ENCODE data around the gene ABHD17B.

ABHD17B gene

DNA sequence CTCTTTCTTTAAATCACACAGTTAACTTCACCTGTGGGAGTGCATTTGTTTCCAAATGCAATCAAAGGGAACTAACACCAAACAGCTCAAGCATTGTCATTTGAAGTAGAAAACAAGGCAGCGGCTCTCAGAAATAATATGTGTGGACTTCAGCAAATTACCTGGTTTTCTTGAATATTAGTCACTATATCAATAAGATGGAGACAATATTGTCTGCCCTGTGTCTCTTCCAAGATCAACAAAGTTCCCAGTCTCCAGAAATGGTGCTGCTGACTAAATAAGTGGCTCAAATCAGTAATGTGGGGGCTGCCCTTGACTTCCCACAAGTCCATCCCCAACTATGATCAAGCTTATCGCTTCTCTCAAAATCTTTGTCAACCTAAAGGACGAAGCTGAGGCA is 89.6 kb downstream of the ABHD17B start:
- no peaks in the 10 kb centered on the region for H3K27me3 ChIP-seq (ENCODE audit: insufficient read depth, insufficient read length)

GRCh38 chr9:71820403-71820921 is 90.5 kb downstream of the ABHD17B start:
- DNase-seq (ENCODE audit: low read depth, low spot score): no peak
- TF ChIP-seq YY1 (IDR thresholded peaks at IDR 0.05; ENCODE audit: insufficient read depth, insufficient read length) (no peak), ZNF274 (IDR thresholded peaks at IDR 0.05; ENCODE audit: low read depth, low read length) (no peak), SUZ12 (IDR thresholded peaks at IDR 0.05; ENCODE audit: extremely low read depth, insufficient read depth, insufficient read length) (no peak)
- no peaks in the 10 kb centered on the region for H3K4me1 ChIP-seq (ENCODE audit: insufficient read depth, insufficient read length)
- H3K36me3 ChIP-seq (ENCODE audit: insufficient read depth, insufficient read length, low read length): no peaks in the 10 kb centered on the region
- H3K9me3 ChIP-seq (ENCODE audit: insufficient read depth, low read length): no peaks in the 10 kb centered on the region
- H3K9ac ChIP-seq (ENCODE audit: insufficient read length, low read depth): no peak overlapping the region
- H3K27me3 ChIP-seq (ENCODE audit: insufficient read depth, insufficient read length): no peaks in the 10 kb centered on the region
- H3K4me3 ChIP-seq (ENCODE audit: insufficient read length, low read depth): no peak overlapping the region

More for the DNA sequence above, 89.6 kb downstream of the ABHD17B start:
- H3K36me3 ChIP-seq (ENCODE audit: insufficient read depth, insufficient read length, low read length): no peaks in the 10 kb centered on the region
- no peak for TF ChIP-seq YY1 (IDR thresholded peaks at IDR 0.05; ENCODE audit: insufficient read depth, insufficient read length)
- TF ChIP-seq ZNF274 (IDR thresholded peaks at IDR 0.05; ENCODE audit: low read depth, low read length): no peak
- TF ChIP-seq SUZ12 (IDR thresholded peaks at IDR 0.05; ENCODE audit: extremely low read depth, insufficient read depth, insufficient read length): no peak
- no peaks in the 10 kb centered on the region for H3K4me1 ChIP-seq (ENCODE audit: insufficient read depth, insufficient read length)
- no peak overlapping the region for H3K9ac ChIP-seq (ENCODE audit: insufficient read length, low read depth)
- no peak overlapping the region for H3K4me3 ChIP-seq (ENCODE audit: insufficient read length, low read depth)
- no peaks in the 10 kb centered on the region for H3K9me3 ChIP-seq (ENCODE audit: insufficient read depth, low read length)
- DNase-seq (ENCODE audit: low read depth, low spot score): no peak

DNA sequence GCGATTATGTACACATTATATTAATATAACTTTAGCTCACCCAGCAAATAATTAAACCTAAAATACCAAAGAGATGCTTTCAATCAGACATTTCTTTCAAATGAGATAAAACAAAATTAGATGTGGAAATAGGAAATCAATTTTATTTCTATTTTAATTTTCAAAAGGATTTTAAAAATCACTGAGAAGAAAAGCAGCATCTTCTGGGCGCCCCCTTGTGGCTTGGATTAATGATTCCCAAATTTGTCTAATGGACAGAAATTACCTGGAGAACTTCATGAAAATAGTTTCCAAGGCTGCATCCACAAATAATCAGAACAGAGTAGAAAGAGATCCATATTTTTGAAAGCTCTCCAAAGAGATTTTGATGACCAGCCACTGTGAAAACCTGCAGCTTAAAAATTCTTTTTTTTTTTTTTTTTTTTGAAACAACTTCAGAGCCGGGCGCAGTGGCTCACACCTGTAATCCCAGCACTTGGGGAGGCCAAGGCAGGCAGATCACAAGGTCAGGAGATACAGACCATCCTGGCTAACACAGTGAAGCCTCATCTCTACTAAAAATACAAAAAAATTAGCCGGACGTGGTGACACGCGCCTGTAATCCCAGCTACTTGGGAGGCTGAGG is 91.8 kb downstream of the ABHD17B start:
- H3K4me1 ChIP-seq (ENCODE audit: insufficient read depth, insufficient read length): no peaks in the 10 kb centered on the region
- H3K9ac ChIP-seq (ENCODE audit: insufficient read length, low read depth): no peak overlapping the region
- no peaks in the 10 kb centered on the region for H3K27me3 ChIP-seq (ENCODE audit: insufficient read depth, insufficient read length)
- no peak overlapping the region for H3K4me3 ChIP-seq (ENCODE audit: insufficient read length, low read depth)
- H3K36me3 ChIP-seq (ENCODE audit: insufficient read depth, insufficient read length, low read length): no peaks in the 10 kb centered on the region
- DNase-seq (ENCODE audit: low read depth, low spot score): no peak
- no peak for TF ChIP-seq ZNF274 (IDR thresholded peaks at IDR 0.05; ENCODE audit: low read depth, low read length)
- H3K9me3 ChIP-seq (ENCODE audit: insufficient read depth, low read length): no peaks in the 10 kb centered on the region

DNA sequence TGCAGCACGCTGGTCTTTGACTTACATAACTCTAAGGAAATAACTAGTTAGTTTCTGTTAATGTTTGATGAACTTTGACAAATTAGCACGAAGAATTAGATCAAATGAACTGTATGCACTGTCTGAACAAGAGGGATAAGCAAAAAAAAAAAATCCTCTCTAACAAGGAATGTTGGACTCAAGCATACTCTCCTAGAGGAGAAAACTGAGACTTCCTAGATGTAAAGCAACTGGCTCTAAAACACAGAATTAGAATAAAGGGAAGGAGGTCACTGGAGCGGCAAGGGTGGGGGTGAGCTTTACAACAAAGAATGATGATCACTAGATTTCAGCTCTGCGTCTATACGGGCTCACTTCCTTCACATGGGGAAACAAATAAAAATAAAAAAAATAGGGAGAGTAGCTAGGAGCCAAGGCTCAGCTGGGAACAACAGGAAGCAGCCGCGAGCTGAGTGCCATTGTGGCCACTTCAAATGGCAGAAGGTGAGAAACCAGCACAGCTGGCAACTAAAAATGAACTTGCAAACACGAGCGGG is 94.0 kb downstream of the ABHD17B start:
- no peak for TF ChIP-seq SUZ12 (IDR thresholded peaks at IDR 0.05; ENCODE audit: extremely low read depth, insufficient read depth, insufficient read length)
- TF ChIP-seq ZNF274 (IDR thresholded peaks at IDR 0.05; ENCODE audit: low read depth, low read length): no peak
- TF ChIP-seq YY1 (IDR thresholded peaks at IDR 0.05; ENCODE audit: insufficient read depth, insufficient read length): no peak
- Histone ChIP-seq H3K4me1 (ENCODE audit: insufficient read depth, insufficient read length) (no peaks in the 10 kb centered on the region), H3K9ac (ENCODE audit: insufficient read length, low read depth) (no peak overlapping the region), H3K36me3 (ENCODE audit: insufficient read depth, insufficient read length, low read length) (no peaks in the 10 kb centered on the region), H3K4me3 (ENCODE audit: insufficient read length, low read depth) (no peak overlapping the region), H3K9me3 (ENCODE audit: insufficient read depth, low read length) (no peaks in the 10 kb centered on the region), H3K27me3 (ENCODE audit: insufficient read depth, insufficient read length) (no peaks in the 10 kb centered on the region)
- DNase-seq (ENCODE audit: low read depth, low spot score): no peak
